GM19035 (cell line): ENCODE data around the gene FCHSD2.
"Not testable (repeated sequence)": the region's sequence is repeated elsewhere in the genome, so short reads cannot be mapped to it uniquely, and the experiment has no call there.

Experiments
- ATAC-seq: cut with Tn5 transposase; IDR thresholded peaks from one replicate; pipeline ENCODE4 v1.9.1; 2021; ENCODE audit not compliant: unreplicated experiment

FCHSD2 gene

GRCh38 chr11:72848846-72849466, 293.2 kb downstream of the FCHSD2 start:
- no peak for ATAC-seq

- ATAC-seq, result no peak
These were observed 297.8 kb downstream of the FCHSD2 start for GRCh38 chr11:72844356-72844755.

DNA sequence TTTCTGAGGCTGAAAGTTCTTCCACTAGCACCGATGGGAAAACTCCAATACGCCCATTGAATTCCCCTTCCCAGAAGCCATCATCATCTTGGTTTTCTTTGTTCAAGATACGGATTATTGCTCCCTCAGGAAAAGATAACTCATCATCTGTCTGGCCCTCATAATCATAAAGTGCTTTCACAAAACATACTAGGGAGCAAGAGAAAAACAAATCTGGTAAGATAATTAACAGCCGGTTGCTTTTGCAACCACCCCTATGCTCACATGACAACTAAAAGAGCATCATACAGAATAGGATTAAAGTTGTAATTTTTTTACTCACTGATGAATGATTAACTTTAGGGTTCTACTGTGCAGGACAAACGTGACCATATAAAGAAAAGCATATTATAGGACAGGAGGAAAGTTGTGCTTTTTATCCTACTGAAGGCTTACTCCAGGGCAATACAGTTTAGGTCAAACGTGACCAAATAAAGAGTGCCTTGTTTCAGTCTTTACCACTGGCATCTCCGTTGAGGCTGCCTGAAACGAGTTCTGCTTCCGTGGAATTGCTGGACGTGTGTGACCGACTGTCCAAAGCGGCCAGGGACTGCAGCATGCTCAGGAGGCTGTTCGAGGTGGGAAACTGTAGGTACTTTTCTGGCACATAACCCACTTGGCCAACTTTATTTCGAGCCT, 299.3 kb downstream of the FCHSD2 start:
- ATAC-seq, result no peak

- ATAC-seq, result no peak
These were observed 300.0 kb downstream of the FCHSD2 start for GRCh38 chr11:72842126-72842525.

DNA sequence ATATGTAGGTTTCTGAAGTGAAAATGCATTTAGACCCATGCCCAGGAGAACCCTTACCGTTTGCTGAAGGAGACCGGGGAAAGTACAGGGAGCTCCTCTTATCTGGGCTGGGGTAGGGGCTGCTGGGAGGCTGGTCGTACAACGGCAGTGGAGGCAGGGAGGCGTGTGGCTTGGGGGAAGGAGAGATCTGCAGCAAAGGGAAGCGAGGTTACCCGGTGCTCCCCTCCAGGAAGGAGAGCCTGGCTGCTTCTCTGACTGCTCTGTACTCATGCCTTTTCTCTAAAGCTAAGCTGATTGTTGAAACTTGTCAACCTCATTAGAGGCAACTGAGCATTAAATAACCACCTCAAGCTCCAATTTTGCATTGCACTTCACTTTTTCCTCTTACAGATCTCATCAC, 300.7 kb downstream of the FCHSD2 start:
- ATAC-seq, result no peak

DNA sequence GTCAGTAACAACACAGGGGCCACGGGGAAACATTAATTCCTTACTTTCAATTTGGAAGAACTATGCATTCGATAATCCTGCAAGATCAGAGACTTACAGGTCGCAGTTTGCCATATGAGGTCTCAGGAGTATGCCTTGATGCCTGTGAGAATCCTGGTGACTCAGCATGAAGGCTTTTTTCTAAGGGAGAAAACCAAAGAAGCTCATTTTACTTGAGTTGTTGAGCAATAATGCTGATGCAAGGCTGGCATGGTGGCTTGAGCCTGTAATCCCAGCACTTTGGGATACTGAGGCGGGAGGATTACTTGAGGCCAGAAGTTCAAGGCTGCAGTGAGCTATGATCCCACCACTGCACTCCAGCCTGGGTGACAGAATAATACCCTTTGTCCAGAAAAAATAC, 301.3 kb downstream of the FCHSD2 start:
- no peak for ATAC-seq

- ATAC-seq, result no peak
These were observed 303.3 kb downstream of the FCHSD2 start for GRCh38 chr11:72838691-72839305.

- no peak for ATAC-seq
These were observed 306.0 kb downstream of the FCHSD2 start for GRCh38 chr11:72836111-72836510.

DNA sequence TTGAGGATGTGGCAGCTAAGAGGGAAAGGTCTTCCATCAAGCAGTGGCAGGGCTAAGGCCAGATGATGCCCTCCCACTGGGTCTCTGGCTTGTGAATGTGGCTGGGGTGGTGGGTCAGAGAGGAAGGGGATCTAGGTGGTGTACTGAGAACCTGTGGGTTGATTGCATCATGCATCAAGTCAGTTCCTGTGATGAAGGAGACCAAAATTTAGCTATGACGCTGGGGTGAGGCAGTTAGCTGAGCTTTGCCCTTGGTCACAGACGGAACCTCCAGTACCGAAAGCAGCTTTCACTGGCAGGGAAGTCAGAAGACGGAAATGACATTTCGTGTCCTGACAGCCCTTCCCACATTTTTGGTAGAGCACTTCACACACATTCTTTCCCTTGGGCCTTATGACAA, 307.2 kb downstream of the FCHSD2 start:
- ATAC-seq, result no peak

DNA sequence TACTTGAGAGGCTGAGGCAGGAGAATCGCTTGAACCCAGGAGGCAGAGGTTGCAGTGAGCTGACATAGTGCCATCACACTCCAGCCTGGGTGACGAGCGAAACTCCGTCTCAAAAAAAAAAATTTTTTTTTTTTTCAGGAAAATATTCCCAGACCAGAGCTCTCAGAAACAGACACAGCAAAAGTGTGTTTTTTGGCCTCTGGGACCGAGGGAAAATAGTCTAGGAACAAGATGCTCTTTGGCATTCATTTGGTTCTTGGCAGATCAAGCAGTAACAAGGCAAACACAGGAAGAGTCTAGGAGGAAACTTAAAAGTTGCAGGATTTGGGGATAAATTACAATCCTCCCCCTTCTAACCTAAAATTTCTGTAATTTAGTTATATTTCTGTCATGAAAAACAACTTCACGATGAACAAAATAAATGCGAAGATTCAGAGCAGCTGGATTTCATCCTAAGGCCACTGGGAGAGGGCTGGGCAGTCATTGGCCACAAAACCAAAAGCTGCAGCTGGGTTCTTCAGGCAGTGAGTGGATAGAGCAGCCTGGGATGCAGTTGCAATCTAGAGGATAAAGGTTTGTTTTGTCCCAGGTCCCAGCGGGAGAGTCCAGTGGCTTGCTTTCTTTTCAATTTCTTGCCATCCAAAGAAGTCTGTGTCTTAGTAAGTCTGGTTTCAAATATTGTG, 308.2 kb downstream of the FCHSD2 start:
- ATAC-seq, result no peak

DNA sequence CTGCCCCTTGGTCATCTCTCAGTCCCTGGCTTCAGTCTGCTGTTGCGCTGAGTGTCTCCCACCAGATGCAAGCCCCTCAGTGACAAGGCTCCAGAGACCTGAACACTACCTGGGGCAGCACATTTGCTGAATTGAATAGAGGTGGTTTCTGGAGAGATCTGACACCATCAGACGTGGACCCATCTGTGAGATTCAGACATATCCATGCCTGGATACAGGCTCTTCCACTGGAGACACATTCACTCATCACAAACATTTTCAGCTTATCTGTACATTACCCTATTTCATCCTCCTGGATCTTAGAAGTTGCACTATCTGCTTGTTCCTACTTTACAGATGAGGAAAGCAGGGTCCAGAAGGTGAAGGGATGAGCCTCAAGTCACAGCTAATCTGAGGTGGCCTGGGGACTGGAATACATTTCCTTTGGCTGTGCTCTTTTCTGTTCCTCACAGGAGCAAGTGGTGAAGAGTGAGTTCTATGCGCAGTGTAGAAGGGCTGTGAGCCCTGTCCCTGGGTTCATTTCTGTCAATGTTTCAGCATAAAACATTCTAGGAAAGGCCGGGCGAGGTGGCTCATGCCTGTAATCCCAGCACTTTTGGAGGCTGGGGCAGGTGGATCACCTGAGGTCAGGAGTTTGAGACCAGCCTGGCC, 308.9 kb downstream of the FCHSD2 start:
- ATAC-seq, result no peak

DNA sequence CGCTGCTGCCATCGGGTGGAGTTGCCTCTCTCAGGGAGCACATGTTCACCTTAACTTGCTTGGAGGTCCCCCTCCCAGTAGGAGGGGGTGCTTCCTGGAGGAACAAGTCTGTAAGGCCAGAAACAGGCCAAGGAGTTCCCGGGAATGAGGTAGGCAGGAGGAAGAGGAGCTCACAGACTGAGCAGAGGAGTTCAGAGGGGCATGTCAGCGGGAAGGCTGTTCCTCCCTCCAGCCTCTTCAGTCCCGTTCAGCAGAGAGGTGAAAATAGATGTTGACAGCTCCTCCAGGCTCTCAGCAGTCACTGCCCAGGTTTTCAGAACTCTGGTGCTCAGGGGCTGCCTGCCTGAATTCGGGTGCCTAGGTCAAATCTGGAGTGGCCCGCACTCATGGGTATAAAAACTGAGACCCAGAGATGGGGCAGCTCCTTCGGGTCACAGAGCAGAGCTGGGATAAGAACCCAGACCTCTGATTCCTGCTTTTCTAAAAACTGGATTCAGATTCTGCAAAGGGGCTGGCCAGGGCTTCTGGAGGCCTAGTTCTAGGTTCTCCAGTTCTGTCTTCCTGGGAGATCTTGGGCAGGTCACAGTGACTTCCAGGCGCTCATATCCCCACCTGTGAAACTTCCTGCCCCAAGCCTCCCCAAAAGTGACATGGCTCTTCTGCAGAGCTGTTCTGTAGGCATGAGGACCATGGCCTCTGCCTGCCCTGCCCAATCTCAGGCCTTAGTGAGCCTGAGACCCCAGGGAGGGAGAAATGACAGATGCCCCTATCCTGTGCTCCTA, 309.6 kb downstream of the FCHSD2 start:
- ATAC-seq, result no peak

DNA sequence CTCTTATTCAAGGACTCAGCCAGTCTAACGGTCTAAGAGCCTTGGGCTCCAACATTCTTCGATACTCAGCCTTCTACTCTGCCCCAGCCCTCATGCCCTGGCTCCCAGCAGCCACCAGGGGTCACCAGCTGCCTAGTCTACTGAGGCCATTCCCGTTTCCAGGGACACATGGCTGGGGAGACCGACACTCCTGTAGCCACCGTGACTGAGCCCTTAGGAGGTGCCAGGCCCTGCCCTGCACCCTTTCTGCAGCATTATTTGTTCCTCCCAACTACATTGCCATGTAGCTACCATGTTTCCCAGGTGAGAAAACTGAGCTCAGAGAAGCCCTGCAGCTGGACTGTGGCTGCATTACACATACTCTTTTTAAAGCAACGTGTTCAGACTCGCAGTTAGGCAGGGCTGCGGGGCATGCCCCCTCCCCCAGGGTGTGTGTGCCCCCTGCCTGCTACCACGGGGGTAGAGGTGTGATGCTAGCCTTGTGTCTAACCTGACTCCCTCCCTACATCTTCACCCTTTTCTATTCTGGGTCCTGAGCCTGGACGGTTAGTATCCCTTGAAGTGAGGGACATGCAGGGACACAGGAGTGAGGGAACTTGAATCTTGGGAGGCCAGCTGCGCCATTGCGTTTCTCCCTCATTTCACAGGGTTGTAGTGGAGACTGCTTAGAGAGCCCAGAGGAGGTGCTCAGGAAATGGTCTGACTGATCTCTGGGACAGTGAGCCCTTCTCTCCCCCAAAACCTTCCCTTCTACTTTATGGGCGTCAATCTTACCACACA, 310.4 kb downstream of the FCHSD2 start:
- no peak for ATAC-seq

- ATAC-seq, result no peak
These were observed 312.1 kb downstream of the FCHSD2 start for GRCh38 chr11:72829884-72830533.

GRCh38 chr11:72829178-72829577, 312.9 kb downstream of the FCHSD2 start:
- no peak for ATAC-seq

GRCh38 chr11:72828692-72829101, 313.4 kb downstream of the FCHSD2 start:
- no peak for ATAC-seq

DNA sequence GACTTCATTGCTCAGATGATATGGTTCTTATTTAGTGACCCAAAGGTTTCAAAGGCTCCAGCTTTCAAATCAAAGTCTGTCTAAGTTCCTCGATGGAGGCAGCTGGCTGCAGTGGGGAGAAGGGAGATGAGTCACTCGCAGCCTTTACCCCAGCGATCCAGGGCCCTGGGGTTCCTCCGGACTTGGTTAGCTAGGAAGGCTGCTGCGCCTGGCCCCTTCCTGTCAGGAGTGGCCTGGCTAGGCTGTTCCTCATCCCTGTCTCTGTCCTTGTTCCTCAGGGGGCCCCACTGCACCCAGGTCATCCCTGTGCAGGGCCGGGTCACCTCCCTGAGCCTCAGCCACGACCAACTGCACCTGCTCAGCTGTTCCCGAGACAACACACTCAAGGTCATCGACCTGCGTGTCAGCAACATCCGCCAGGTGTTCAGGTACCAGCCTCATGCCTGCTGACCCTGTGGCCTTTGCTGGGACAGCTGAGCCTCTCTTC, 314.0 kb downstream of the FCHSD2 start:
- ATAC-seq, result no peak

GRCh38 chr11:72827656-72828055, 314.5 kb downstream of the FCHSD2 start:
- not testable (repeated sequence) for ATAC-seq

GRCh38 chr11:72826942-72827480, 315.1 kb downstream of the FCHSD2 start:
- no peak for ATAC-seq
